Measurements from ENCODE around the gene HOXA10. TPM values are rescaled to one million over a fixed set of nuclear protein-coding genes. Genes with fewer than 3 reads are reported as not detected.

The HOXA10 gene
- total and polyA plus RNA-seq, 9 donors, result 0.25 to 2.8 (median 0.91) TPM; not detected in 1

DNA sequence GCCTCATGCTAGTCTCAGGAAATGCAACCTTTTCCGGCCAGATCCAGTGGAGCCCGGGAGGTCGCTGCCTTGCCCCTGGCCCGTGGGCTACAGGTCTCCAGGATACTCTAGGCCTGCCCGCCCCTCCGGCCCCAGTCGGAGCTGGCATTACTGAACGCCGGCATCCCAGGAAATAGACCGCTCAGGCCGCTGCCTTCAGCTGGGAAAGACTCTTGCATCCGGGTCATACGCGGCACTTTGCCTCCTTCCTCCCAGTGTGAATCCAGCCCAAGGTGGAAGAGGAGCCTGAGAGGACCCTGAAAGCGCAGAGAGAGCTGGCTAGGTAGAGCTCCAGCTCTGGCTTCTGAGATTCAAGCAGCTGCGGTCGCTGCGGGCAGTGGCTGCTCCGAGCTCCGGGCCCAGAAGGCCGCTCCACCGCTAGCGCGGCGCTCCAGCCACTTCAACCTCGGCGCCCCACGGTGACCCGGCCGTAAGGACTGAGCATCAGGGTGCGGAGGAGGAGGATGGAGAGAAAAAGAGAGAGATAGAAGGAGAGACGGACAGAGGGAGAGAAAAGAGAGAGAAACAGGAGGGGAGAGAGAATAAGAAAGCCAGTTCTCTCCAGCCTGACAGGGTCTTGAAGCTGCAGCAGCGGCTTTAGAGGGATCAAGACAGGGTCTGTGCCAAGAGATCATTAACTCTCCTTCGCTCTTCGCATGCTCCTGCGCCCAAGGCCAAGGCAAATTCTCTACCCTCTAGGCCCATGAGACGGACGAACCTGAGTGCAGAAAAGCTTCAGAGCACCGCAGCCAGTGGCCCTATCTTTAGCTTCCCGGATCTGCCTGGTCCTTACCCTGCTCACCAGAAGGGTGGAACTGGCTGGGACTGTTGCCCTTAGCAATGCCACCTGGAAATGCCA lies 1.8 kb upstream of the HOXA10 start:
- intact Hi-C loops (cut with DNase I), result no loop called here
- 46 to 71% (median 53%) methylated on average over 39 to 40 of the region's 40 CpGs for WGBS, 3 donors
- H3K36me3 ChIP-seq, result no peaks in the 10 kb centered on the region
- peaks cover 14% of the 10 kb centered on the region for H3K4me1 ChIP-seq (ENCODE audit: insufficient read depth)
- DNase-seq, result peak in 3 of 5 donors; percentile 6 to 16 (median 13)
- TF ChIP-seq EP300 (IDR thresholded peaks at IDR 0.05) (no peak), POLR2A (IDR thresholded peaks at IDR 0.05) (no peak)
- TF ChIP-seq, protein P1, sequence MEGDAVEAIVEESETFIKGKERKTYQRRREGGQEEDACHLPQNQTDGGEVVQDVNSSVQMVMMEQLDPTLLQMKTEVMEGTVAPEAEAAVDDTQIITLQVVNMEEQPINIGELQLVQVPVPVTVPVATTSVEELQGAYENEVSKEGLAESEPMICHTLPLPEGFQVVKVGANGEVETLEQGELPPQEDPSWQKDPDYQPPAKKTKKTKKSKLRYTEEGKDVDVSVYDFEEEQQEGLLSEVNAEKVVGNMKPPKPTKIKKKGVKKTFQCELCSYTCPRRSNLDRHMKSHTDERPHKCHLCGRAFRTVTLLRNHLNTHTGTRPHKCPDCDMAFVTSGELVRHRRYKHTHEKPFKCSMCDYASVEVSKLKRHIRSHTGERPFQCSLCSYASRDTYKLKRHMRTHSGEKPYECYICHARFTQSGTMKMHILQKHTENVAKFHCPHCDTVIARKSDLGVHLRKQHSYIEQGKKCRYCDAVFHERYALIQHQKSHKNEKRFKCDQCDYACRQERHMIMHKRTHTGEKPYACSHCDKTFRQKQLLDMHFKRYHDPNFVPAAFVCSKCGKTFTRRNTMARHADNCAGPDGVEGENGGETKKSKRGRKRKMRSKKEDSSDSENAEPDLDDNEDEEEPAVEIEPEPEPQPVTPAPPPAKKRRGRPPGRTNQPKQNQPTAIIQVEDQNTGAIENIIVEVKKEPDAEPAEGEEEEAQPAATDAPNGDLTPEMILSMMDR (IDR thresholded peaks at IDR 0.05), result no peak
- peaks cover 8% of the 10 kb centered on the region for H3K27me3 ChIP-seq
- peak overlapping the region; percentile 53 for H3K4me3 ChIP-seq
- no peak overlapping the region for H3K27ac ChIP-seq
- H3K9me3 ChIP-seq, result no peaks in the 10 kb centered on the region

DNA sequence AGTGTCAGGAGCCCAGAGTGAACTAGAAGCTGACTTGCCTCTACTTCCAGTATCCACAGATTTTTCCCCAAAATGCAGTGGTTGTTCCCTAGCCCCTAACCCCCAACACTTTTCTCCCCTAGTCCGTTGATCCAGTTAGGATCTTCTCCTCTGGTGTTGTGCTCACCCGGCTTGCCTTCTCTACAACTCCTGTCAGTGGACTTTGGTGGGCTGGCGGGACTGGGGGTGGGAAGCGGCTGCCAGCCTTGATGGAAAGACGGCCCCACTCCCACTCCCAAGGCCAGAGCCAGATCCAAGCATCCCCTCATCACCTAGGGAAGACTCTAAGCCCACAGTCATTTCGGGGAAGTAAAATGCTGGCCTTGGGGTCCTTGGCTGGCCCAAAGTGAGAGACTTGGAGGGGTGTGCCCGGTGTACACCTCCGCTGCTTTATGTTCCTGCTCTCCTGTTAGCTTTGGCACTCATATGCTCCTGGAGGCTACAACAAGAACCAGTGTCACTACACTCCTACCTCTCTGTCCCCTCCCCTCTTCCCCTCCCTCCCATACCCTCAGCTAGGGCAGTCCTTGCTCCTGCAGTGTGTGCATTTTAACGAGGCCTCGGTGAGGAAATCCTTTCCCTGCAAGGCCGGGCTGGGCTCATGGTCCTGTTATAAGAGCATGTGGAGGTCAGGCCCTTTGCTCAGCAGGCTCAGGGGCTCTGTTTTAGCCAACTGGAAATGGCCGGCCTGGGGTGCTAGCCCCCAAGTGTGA lies 930 bp upstream of the HOXA10 start:
- Histone ChIP-seq H3K36me3 (no peaks in the 10 kb centered on the region), H3K9me3 (no peaks in the 10 kb centered on the region), H3K27ac (no peak overlapping the region), H3K4me3 (peak overlapping the region; percentile 53), H3K4me1 (ENCODE audit: insufficient read depth) (peaks cover 14% of the 10 kb centered on the region), H3K27me3 (peaks cover 15% of the 10 kb centered on the region)
- 55 to 76% (median 59%) methylated on average over 12 of the region's 12 CpGs for WGBS, 3 donors
- TF ChIP-seq POLR2A (IDR thresholded peaks at IDR 0.05), result no peak
- TF ChIP-seq, protein P1 (IDR thresholded peaks at IDR 0.05), result no peak
- no peak for TF ChIP-seq EP300 (IDR thresholded peaks at IDR 0.05)
- peak in 2 of 5 donors; percentile 14 to 32 for DNase-seq
- intact Hi-C loops (cut with DNase I), result no loop called here

GRCh38 chr7:27173511-27173955 lies 587 bp downstream of the HOXA10 start:
- peaks cover 19% of the 10 kb centered on the region for H3K27me3 ChIP-seq
- no peaks in the 10 kb centered on the region for H3K36me3 ChIP-seq
- H3K9me3 ChIP-seq, result no peaks in the 10 kb centered on the region
- no peak overlapping the region for H3K27ac ChIP-seq
- intact Hi-C loops (cut with DNase I), result no loop called here
- peaks cover 14% of the 10 kb centered on the region for H3K4me1 ChIP-seq (ENCODE audit: insufficient read depth)
- TF ChIP-seq POLR2A (IDR thresholded peaks at IDR 0.05) (no peak), EP300 (IDR thresholded peaks at IDR 0.05) (no peak)
- TF ChIP-seq, protein P1 (IDR thresholded peaks at IDR 0.05), result no peak
- 0 to 2% (median 1%) methylated on average over 39 to 59 of the region's 59 CpGs for WGBS, 3 donors
- DNase-seq, result peak in 3 of 5 donors; percentile 27 to 49 (median 30)
- peak overlapping the region; percentile 53 for H3K4me3 ChIP-seq

DNA sequence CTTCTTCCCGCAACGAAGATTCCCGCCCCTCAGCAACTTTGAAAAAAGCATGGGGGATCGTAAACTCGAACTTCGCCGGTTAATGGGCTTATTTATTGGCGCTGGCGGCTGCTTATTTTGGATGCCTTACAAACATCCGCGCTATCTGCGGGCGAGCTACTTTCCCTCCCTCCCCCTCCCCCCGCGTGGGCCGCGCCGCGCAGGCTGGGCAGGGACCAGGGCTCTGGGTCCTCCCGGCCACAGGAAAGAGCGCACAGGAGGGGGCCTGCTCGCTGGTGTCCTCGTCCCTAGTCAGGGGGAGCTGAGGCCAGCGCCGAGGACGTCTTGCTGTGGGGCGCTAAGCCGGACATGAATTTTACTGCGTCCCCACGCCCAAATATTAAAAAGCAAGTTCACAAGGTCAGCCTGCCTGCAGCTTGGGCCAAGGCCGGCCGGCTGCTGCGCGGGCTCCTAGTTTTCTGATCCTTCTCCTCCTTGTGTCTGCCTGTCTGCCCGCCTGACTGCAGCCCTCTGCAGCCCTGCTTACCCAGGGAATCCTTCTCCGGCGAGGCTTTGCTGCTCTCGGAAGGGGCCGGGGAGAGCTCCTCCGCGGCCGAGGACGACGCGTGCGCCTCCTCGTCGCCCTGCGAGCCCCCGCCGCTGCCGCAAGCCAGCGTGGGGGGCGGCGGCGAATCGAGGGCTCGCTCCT lies 1.2 kb downstream of the HOXA10 start:
- DNase-seq, result peak; percentile 48 to 77 (median 67)
- no peaks in the 10 kb centered on the region for H3K9me3 ChIP-seq
- peak overlapping the region; percentile 53 for H3K4me3 ChIP-seq
- peaks cover 14% of the 10 kb centered on the region for H3K4me1 ChIP-seq (ENCODE audit: insufficient read depth)
- 1 to 2% (median 1%) methylated on average over 53 to 58 of the region's 58 CpGs for WGBS, 3 donors
- TF ChIP-seq, protein P1 (IDR thresholded peaks at IDR 0.05), result no peak
- no peak for TF ChIP-seq POLR2A (IDR thresholded peaks at IDR 0.05)
- no peak for TF ChIP-seq EP300 (IDR thresholded peaks at IDR 0.05)
- H3K27ac ChIP-seq, result no peak overlapping the region
- H3K36me3 ChIP-seq, result no peaks in the 10 kb centered on the region
- intact Hi-C loops (cut with DNase I), result no loop called here
- H3K27me3 ChIP-seq, result peaks cover 21% of the 10 kb centered on the region
